CD4-positive, alpha-beta T cell treated with Interleukin-2 at 100 ng/mL for 4 hours (primary cell): ENCODE results near the gene COL2A1.

Experiments used
- DNase-seq: peaks from one replicate; pipeline ENCODE4 v3.0.0-alpha.2; 2020; ENCODE audit warnings: low spot score

COL2A1 gene

DNA sequence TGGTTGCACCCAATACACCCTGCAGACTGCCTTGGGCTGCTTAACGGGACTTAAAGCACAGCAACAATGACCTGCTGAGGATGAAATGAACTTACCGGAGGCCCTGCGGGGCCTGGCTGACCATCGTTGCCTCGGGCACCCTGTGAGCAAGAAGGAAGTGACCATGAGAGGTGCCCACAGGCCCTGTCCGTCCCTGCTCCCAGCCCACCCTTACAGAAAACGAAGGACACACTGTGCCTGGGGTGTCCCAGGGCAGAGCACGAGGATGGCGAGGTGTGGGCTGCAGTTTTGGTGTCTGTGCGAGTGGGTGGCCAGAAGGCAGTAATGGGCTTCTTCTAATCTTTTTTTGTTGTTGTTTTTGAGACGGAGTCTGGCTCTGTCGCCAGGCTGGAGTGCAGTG lies 14.6 kb downstream of the COL2A1 start:
- no peak for DNase-seq

DNA sequence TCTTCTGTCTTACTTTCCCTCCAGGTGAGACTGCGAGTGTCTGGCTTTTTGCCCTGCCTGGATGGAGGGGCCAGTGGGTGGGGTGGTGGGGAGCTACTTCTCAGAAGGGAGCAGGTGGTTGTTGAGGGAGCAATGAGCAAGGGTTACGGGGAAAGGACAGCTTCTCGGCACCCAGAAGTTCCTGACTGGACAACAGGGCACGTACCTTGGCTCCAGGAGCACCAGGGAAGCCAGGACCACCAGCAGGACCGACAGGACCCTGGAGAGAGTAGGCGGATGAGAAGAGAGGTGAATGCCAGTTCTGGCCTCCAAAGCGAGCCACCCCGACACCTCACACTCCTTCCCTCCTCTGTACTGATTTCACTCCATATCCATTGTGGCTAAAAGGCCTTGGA lies 15.3 kb downstream of the COL2A1 start:
- DNase-seq, result no peak

DNA sequence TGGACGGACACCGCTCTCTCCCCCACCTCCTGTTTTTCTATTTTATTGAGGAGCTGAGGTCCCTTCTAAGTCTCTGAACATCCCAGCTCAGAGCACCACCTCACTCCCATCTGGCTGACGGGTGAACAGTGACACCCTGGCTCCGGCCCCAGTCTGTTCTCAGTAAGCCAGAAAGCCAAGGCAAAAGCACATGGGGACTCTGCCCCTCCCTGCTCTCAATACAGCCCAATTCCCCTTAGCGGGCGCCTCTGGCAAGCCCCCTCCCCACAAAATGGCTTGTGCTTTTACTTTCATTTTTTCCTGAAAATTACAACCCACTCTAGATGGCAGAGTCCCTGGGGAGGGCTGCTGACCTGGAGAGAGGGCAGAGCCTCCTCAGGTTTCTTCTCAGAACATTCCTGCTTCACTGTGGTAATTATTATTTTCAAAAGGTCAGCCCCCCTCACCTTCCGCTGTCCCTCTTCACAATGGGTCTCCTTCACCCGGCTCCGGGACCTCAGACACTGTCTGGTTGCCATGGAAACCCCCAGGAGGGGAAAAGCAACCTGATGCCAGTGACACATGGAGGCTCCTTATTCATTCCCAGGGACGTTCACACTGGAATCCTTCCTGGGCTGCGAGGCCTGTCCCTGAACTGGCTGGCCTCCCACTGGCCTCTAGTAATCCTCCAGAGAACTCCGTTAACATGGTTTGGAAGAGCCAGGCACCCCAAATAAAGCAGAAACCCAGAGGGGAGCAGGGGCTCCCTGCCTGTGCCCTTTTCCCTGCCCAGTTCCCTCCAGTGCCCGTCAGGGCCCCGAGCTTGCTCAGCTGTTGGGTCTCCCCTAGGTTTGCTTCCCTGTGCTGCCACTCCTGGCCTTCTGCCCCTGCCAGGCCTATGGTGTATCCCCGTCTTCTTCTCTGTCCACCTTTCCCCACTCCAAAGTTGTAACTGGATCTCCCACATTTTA lies 15.9 kb downstream of the COL2A1 start:
- DNase-seq, result no peak

DNA sequence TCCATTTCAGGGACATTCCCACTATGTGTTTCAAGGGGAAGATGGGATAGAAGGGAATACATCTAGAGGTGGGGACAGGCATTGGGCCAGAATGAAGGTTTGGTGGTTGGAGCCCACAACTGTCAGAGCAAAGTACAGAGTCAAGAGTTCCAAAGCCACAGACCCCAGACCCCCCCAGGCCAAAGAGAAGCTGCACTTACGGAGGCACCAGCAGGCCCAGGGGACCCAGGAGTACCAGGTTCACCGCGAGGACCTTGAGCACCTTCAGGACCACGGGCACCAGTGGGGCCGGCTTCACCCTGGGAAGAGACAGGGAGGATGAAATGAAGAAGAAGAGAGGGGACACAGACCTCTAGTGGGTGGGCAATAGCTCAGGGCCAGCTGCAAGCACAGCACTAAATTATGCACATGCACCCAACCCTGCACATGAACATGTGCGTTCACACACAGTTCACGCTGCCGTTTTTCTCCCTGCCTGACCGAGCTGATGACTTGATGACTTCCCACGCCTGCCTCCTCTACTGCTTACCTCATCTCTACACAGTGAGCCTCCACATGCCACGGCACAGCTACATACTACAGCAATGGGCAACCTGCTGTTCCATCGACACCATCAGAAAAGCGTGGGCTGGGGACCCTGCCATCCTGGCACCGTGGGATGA lies 16.7 kb downstream of the COL2A1 start:
- DNase-seq, result no peak

DNA sequence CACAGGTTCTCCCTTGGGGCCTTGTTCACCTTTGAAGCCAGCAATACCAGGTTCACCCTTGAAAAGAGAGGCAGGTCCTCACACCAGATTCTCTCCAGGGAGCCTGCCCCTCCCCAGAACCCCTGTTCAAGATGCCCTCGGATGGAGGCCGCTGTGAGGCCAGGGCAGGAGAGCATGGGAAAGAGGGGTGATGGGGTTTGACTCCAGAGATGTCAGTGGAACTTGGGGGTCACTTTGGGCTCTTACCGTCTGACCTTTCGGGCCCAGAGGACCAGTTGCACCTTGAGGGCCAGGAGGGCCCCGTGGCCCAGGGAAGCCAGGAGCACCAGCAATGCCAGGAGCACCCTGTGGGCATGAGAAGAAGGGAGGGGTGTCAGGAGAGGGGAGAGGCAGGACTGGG lies 17.4 kb downstream of the COL2A1 start:
- no peak for DNase-seq

DNA sequence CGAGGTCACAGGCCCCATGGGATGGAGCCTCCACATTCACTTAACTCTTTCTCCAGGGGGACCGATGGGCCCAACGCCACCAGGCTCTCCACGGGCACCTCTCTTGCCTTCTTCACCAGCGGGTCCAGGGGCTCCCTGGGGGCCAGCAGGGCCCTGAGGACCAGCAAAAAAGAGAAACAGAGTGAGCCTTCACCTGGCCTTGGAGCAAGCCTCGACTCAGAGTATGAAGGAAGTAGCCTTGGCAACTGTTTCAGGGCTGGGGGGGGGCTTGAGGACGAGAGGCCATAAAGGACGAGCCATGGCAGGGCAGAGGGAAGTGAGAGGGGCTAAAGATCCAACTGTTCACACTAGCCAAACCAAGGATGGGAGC lies 18.0 kb downstream of the COL2A1 start:
- no peak for DNase-seq

DNA sequence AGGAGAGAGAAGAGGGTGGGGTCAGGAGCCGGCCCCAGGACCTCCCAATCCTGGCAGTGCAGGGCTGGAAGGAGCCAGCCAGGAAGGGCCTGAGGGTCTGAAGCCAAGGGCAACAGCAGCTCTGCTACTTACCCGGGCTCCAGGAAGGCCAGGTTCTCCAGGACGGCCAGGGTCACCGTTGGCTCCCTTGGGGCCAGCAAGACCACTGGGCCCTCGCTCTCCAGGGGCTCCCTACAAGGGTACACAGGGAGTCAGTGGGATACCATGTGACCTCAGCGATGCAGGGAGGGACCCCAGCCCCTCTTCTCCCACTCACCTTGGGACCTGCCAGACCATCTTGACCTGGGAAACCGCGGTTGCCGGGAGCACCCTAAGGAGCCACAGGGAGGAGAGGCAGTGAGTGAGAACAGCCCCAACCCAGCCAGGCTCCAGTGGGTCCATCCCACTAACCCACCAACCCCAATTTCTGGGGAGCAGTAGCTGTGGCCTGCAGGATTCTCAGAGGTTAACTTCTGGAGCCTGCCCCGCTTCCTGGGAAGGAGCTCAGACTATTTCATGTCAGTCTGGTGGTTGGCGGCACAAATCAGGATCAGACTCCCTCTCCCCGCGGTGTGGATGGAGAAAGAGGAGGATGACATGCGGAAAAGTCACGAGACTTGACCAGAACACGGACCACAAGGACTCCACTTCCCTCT lies 18.5 kb downstream of the COL2A1 start:
- DNase-seq, result no peak

DNA sequence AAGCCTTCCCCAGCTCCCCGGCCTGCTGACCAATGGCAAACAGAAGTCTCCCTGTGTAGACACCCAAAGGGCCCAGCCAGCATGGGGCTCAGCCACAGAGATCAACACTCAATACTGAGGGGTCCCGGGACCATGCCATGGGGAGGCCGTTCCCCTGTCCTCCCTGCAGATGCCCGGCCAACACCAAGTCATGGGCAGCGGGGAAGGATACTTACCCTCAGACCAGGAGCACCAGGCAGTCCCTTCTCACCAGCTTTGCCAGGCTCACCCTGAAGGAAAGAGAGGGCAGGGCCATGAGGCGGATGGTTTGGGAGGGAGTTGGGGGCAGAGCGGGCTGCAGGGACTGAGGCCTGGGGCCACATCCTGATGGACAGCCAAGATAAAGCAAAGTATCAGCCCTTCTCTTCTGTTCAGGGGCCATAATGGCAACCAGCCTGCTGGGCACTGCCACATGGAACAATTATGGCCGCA lies 19.9 kb downstream of the COL2A1 start:
- DNase-seq, result no peak

DNA sequence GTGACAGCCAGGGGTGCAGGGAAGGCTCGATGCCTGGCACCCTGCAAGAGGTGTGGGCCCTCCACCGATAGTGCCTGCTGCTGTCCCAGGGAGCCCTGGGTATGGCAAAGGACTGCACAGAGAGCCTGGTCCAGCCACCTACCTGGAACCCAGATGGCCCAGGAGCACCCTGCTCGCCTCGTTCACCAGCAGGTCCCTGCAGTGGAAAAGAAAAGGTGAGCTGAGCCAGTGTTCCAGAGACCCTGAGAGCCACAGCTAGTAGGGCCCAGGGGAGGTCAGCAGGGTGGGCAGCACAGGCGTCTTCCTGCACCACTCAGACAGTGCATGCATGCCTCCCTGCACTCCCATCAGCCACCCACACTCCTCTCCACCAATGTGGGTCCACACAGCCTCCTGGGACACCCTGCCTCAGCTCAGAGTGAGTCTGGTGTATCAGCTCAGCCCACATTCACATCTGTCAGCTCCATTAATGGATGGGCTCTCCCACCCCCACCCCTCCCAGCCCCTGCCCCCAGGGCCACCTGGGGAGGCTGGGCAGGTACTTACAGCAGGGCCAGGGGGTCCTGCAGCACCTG lies 20.6 kb downstream of the COL2A1 start:
- DNase-seq, result no peak

DNA sequence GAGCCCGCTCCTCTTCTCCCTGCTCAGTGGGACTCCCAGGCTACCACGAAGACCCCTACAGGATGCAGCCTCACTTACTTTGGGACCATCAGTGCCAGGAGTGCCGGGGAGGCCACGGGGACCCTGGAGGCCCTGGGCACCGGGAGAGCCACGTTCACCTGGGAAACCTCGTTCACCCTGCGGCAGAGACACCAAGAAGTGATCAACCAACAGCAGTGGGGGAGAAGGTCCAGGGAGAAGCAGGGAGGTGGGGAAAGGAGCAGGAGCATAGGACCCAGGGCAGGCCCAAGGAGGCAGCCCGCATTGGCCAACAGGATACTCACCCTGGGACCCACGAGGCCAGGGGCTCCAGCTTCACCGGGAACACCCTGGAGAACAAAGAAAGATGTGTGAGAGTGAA lies 21.5 kb downstream of the COL2A1 start:
- DNase-seq, result no peak

DNA sequence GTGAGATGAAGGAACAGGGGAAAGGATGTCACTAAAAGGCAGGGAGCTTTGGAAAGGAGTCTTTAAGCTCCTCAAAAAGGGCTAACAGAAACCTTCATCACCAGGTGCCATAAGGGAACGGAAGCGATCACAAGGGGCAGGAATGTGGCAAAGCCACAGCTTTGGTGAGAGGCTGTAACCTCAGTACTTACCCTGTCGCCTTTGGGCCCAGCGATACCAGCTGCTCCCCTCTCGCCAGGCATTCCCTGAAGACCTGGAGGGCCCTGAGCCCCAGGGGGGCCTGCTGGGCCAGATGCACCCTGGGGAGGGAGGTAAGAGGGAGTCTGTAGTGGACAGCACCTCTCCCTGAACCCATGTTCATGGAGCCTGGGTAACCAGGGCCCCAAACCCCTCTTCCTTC lies 22.0 kb downstream of the COL2A1 start:
- DNase-seq, result no peak

DNA sequence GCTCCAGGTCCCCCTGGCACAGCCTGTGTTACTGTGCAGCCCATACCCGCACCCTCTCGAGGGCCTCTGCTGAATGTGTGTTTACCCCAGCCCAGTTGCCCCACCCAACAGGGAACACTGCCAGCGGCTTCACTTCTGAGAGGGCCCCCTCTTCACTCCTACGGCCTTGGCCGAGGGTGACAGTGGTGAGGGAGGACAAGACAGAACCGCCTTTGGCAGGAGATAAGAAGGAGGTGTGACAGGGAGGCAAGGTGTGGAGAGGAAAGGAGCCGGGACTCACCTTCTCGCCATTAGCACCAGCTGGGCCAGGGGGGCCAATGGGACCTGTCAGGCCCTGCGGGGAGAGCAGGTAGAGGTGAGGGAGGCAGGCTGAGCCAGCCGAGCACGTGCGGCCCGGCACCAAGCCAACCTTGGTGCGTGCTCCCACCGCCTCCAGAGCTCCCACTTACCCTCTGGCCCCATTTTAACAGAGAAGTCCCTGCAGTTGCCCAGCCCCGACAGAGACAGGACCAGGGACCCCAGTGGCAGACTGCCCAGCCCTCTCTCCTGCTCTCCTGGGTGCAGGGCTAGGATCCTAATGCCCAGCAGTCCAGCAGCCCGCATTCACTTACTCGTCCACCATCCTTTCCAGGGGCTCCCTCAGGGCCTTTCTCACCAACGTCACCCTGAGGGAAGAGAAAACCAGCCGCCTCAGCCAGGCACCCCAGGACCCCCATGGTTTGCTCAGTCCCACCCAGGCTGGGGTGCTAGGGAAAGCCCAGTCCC lies 22.6 kb downstream of the COL2A1 start:
- no peak for DNase-seq

DNA sequence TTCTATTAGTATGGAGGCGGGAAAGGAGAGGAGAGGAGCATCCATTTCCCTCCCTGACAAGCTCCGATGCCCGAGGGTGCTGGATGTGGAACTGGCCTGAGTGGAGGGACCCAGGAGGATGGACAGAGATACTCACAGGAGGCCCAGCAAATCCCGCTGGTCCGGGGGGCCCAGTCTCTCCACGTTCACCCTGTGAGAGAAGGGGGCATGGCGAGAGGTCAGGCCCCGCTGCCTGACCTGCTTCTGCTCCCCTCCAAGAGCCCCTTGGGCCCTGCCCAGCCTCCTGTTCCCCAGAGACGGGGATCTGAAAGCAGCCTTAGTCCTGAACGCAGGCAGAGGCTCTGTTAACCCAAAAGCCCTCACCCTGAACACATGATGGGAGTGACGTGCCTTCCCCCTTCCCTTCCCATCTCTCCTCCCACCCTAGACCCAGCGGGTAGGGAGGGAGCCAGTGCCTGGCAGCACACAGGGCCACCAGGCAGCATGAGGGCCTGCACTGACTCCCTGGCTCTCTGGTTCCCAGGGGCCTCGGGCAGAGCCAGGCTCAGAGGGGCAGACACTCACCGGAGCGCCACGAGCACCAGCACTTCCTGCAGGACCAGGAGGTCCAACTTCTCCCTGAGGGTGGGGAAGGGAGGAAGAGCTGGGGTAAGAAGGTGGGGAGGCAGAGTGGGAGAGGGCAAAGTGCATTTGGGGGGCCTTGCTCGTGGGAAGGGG lies 23.3 kb downstream of the COL2A1 start:
- no peak for DNase-seq

DNA sequence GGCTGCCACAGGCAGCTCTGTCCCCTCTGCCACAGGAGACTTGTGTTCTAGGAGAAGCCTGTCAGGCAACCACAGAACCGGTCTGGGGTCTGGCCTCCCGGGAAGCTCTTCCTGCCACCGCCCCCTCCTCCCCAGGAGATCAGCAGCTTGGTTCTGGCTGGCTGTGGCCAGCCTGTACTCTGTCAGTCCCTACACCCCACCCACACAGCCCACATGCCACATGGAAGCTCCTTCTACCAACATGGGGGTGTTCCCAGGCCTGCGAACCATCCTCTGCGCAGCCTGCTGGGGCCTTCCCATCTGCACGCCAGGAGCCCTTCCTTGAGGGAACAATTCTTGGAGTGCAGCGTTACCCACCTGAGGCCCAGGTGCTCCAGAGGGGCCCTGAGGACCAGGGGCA lies 24.1 kb downstream of the COL2A1 start:
- no peak for DNase-seq

DNA sequence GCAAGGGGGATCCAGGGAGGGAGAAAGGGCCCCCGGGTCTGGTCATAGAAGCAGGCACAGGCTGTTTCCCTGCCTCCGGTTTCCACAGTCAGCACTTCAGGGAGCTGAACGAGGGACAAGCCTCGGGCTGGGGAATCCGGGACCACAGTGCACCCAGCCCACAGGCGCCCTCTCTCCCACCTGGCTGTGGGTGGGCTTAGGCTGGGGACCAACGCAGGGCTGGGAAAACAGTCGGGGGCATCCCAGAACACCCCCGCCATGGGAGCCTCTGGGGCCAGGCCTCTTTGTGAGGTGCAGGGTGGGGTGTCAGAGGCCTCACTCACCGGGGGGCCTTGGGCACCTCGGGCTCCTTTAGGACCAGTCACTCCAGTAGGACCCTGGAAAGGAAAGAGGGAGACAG lies 24.6 kb downstream of the COL2A1 start:
- DNase-seq, result no peak

DNA sequence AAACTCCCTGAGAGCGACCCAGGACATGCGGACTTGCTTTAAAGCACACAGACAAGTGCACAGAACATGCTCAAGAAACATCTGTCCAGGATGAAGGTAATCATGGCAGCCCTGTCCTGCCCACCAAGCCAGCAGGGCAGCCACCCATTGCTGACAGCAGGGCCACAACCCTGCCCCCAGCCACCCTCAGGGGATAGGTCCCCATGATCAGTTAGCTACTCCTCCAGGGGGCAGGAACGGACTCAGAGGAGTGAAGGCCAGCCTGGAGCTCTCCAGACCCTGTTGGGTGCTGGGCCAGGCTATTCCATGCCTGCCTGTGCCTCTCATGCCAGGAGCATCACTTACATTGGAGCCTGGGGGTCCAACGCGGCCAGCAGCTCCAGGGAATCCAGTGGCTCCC lies 25.1 kb downstream of the COL2A1 start:
- DNase-seq, result no peak

DNA sequence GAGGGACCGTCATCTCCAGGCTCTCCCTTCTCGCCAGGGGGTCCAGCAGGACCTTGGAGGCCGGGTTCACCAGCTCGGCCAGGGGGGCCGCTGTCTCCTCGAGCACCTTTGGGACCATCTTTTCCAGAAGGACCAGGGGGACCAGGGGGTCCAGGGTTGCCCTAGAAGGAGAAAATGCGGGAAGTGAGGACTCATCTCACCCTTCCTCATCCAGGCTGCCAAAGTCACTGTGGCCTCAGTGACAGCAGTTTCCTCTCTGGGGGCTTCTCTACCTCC lies 25.7 kb downstream of the COL2A1 start:
- no peak for DNase-seq

DNA sequence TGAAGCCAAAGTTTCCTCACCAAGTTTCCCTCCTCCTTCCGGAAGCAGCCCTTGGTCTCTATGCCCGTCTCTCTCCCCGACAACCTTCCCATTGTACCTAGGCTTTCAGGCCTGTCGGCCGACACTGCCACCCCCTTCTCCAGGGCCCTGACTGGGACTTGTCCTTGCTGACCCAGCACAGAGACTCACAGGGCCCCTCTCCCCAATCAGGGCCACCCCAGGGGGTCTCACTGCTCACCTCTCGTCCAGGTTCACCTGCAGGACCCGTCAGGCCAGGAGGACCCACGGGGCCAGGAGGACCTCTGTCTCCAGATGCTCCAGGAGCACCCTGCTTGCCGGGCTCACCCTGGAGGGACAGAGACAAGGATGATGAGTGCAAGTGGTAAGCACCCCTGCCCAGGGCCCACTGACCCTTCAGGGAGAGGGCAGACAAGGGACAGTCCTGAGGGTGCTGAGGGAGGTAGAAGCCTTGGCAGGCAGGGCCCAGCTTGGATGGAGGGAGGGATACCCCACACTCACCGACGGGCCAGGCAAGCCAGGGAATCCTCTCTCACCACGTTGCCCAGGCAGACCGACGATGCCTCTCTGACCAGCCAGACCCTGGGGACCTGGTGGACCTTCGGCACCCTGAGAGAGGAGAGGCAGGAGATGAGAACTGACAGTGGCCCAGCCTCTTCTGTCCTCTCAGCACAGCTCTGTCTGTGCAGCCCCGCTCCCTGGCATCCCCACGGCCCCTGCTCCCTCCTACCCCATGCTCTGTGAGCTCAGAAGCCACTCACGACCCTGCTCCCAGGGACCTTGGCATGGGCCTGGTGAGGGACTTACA lies 26.3 kb downstream of the COL2A1 start:
- DNase-seq, result no peak

DNA sequence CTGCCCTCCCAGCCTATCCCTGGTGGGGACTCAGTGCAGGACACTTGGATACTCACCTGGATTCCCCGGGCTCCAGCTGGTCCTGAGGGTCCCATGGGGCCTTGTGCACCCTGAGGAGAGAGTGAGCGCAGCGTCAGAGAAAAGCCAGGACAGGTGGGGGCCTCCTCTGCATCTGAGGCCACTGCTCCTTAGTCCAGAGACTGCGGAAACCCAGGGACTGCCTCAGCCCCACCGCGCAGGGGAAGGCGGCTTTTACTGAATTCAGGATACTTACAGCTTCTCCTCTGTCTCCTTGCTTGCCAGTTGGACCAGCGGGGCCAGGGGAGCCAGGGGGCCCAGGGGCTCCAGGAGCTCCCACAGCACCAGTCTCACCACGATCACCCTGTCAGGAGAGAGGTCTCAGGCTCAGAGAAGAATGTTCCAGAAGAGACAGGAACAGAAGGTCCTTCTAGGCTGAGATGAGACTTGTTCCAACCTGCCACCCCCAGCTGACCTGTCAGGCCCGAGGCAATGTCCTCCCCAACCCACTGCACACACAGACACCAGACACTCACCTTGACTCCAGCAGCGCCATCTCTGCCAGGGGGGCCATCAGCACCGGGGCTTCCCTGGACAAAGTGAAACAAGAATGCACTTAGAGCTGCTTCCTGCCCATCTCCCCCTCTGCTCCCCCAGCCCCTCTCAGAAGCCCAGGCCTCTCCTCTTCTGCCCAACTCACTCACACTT lies 27.1 kb downstream of the COL2A1 start:
- DNase-seq, result no peak

DNA sequence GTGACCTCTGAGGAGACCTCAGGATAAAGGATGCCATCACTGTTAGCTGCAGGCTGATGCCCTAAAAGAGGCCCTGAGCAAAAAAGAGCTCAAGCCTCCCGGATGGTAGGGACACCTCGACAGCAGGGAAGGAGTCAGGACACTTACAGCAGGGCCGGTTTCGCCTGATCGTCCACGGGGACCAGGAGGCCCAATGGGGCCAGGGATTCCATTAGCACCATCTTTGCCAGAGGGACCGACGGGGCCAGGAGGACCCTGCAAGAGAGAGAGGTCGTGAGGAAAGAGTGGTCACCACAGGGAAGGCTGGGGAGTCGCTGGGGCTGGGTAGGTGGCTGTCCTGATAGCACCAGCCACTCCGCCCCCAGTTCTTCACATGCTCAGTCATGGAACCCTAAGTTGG lies 28.5 kb downstream of the COL2A1 start:
- no peak for DNase-seq
